ENCODE data around the gene SORCS3. TPM values are rescaled to one million over a fixed set of nuclear protein-coding genes. Genes with fewer than 3 reads are reported as not detected.

The SORCS3 gene
- total and polyA plus RNA-seq, 9 of the 15 experiments (the other 6 are each of a cell fraction or from before 2014, with no cell fraction given) = not detected

GRCh38 chr10:104957178-104957841 lies 316.2 kb downstream of the SORCS3 start:
- POLR2A ChIA-PET = interaction anchor here (0.8 kb wide), 1 partner anchor 9 kb away, joined by 3 read pairs; no protein-coding TSS in a partner anchor
- WGBS (ENCODE audit: insufficient coverage, low coverage, missing lambda C conversion rate) = 0% methylated on average over 4 of the region's 4 CpGs

More at GRCh38 chr10:104957178-104957841, 316.2 kb downstream of the SORCS3 start:
- no peaks in the 10 kb centered on the region for H3K9me3 ChIP-seq (replicated peaks; ENCODE audit: control insufficient read depth, insufficient read depth, low read depth, low read length)
- FAIRE-seq (no peak), ATAC-seq (no peak), DNase-seq (ENCODE audit: extremely low read depth in 1 of 4, low spot score in 3 of 4) (no peak)
- no peaks in the 10 kb centered on the region for H3K4me1 ChIP-seq (replicated peaks in 1 of 2; ENCODE audit: control insufficient read depth in 2 of 2, insufficient read depth in 2 of 2, low read length in 2 of 2)
- in situ Hi-C loops (cut with MboI) (no loop called here), intact Hi-C loops (cut with micrococcal nuclease) (no loop called here)
- H4K20me1 ChIP-seq (replicated peaks; ENCODE audit: control insufficient read depth, insufficient read depth, low read length) = no peaks in the 10 kb centered on the region
- no peak overlapping the region for H3K27ac ChIP-seq (ENCODE audit: extremely low read depth, low read depth, low read length)
- H3K79me2 ChIP-seq (ENCODE audit: control insufficient read depth, insufficient read depth, low read length) = no peaks in the 10 kb centered on the region
- H3K9me1 ChIP-seq (ENCODE audit: control insufficient read depth, insufficient read depth, low read length) = no peaks in the 10 kb centered on the region
- no peaks in the 10 kb centered on the region for H3K36me3 ChIP-seq (ENCODE audit: control insufficient read depth, insufficient read depth, low read length)
- TF ChIP-seq HBP1 (CRISPR knock-in tag; IDR thresholded peaks at IDR 0.05) (no peak), FOXP1 (CRISPR knock-in tag; IDR thresholded peaks at IDR 0.05) (no peak), E2F6 (IDR thresholded peaks at IDR 0.05; ENCODE audit: borderline replicate concordance in 1 of 2, extremely low read depth in 1 of 2, insufficient read depth in 1 of 2, insufficient read length in 1 of 2, low read depth in 1 of 2, low read length in 1 of 2, poor library complexity in 1 of 2, severe bottlenecking in 1 of 2) (no peak), MYC (IDR thresholded peaks at IDR 0.05; ENCODE audit: low read depth, low read length) (no peak), MYC (CRISPR knock-in tag; IDR thresholded peaks at IDR 0.05; ENCODE audit: borderline replicate concordance, low read depth) (no peak), GTF2F1 (IDR thresholded peaks at IDR 0.05; ENCODE audit: low read depth, low read length) (no peak), ZNF75A (CRISPR knock-in tag; IDR thresholded peaks at IDR 0.05) (no peak), ZMIZ1 (IDR thresholded peaks at IDR 0.05; ENCODE audit: low read depth in 2 of 2, low read length in 2 of 2) (no peak)
- no peak overlapping the region for H3K9ac ChIP-seq (ENCODE audit: insufficient read depth in 1 of 2, low read depth in 2 of 2, low read length in 2 of 2)
- H3K27me3 ChIP-seq (ENCODE audit: control insufficient read depth in 2 of 2, insufficient read depth in 2 of 2, low read length in 2 of 2) = no peaks in the 10 kb centered on the region
- no peak overlapping the region for H3K4me2 ChIP-seq (ENCODE audit: insufficient read depth, low read length)
- CTCF ChIA-PET (ENCODE audit: low intra/inter-chr PET ratio) = no interaction called here
- no peak overlapping the region for H2AFZ ChIP-seq (ENCODE audit: low read depth, low read length)
- no TSS peak for BruUV-seq (replicated peaks)
- no peak overlapping the region for H3K4me3 ChIP-seq

All from K562 (cell line).